Natural killer cell (primary cell): ENCODE measurements around the gene FRYL. TPM values are rescaled to one million over a fixed set of nuclear protein-coding genes. Genes with fewer than 3 reads are reported as not detected.

Experiments used
- ATAC-seq, 3 donors: fragments of 150-1000 bp in 2 of 3; fragments of 200-7000 bp in 1 of 3; cut with Tn5 transposase; 1 replicate in 1 of 3; 2 replicates in 2 of 3; pipeline ENCODE4 v1.10.0; 2021; ENCODE audit warnings: mild to moderate bottlenecking in 2 of 3, moderate library complexity in 2 of 3
- DNase-seq, 2 donors: peaks; one replicate each; pipeline versions ENCODE4 v3.0.0 to v3.0.0-alpha.2; 2013 to 2021; ENCODE audit warnings: mixed read lengths in 1 of 2
- H3K27ac ChIP-seq: one replicate; pipeline ENCODE4 v1.5.1; 2013; ENCODE audit warnings: mild to moderate bottlenecking, low read length
- H3K27me3 ChIP-seq: one replicate; pipeline ENCODE4 v1.6.1; 2013; ENCODE audit warnings: low read length; ENCODE audit not compliant: control insufficient read depth, insufficient read depth
- H3K36me3 ChIP-seq: one replicate; pipeline ENCODE4 v1.6.1; 2013; ENCODE audit warnings: low read length; ENCODE audit not compliant: control insufficient read depth, insufficient read depth
- H3K4me1 ChIP-seq: one replicate; pipeline ENCODE4 v1.6.1; 2013; ENCODE audit warnings: low read length; ENCODE audit not compliant: control insufficient read depth, insufficient read depth
- H3K4me3 ChIP-seq: one replicate; pipeline ENCODE4 v1.5.1; 2013; ENCODE audit warnings: low read length
- H3K9me3 ChIP-seq: one replicate; pipeline ENCODE4 v1.6.1; 2013; ENCODE audit warnings: low read length; ENCODE audit not compliant: control insufficient read depth, insufficient read depth
- H3K27ac Mint-ChIP-seq, 2 donors: one replicate each; pipeline ENCODE4 v1.8.0; 2022; ENCODE audit warnings: mild to moderate bottlenecking in 2 of 2, mixed read lengths in 2 of 2, moderate library complexity in 1 of 2
- H3K27me3 Mint-ChIP-seq, 2 donors: one replicate each; pipeline ENCODE4 v1.8.0; 2022; ENCODE audit warnings: low read depth in 2 of 2, mixed read lengths in 2 of 2
- H3K36me3 Mint-ChIP-seq: one replicate; pipeline ENCODE4 v1.8.0; 2022; ENCODE audit warnings: mixed read lengths
- H3K4me1 Mint-ChIP-seq, 2 donors: one replicate each; pipeline ENCODE4 v1.8.0; 2022; ENCODE audit warnings: mixed read lengths in 2 of 2
- H3K4me3 Mint-ChIP-seq: one replicate; pipeline ENCODE4 v1.8.0; 2022; ENCODE audit warnings: mild to moderate bottlenecking, moderate library complexity, mixed read lengths
- H3K9me3 Mint-ChIP-seq, 2 donors: one replicate each; pipeline ENCODE4 v1.8.0; 2022; ENCODE audit warnings: mixed read lengths in 2 of 2
- WGBS: methylation state at CpG from one replicate; pipeline ENCODE4 v1.1.7; 2013; ENCODE audit warnings: missing lambda C conversion rate; ENCODE audit not compliant: insufficient coverage; 5-methylcytosine and 5-hydroxymethylcytosine counted together
- intact Hi-C: fragments of 100-400 bp; cut with micrococcal nuclease; formaldehyde crosslinking; loops from one replicate; pipeline ENCODE4 v1.14.2; 2022
- total RNA-seq, 4 donors: library from RNA; stranded (reverse); fragments of 120-200 nt in 1 of 4; gene quantifications; one replicate each; pipeline versions ENCODE4 v1.2.3 to v1.2.4, GENCODE V29; 2013 to 2022
- TF ChIP-seq, protein P1 (sequence below): fragments of 200-600 bp; IDR thresholded peaks from one replicate; pipeline ENCODE4 v1.8.0; 2022; ENCODE audit warnings: antibody characterized with exemption

FRYL gene
- total RNA-seq, 3 donors from 2014 or later (not counting 1 experiment from before 2014, with no cell fraction given), result 143 to 181 (median 146) TPM

DNA sequence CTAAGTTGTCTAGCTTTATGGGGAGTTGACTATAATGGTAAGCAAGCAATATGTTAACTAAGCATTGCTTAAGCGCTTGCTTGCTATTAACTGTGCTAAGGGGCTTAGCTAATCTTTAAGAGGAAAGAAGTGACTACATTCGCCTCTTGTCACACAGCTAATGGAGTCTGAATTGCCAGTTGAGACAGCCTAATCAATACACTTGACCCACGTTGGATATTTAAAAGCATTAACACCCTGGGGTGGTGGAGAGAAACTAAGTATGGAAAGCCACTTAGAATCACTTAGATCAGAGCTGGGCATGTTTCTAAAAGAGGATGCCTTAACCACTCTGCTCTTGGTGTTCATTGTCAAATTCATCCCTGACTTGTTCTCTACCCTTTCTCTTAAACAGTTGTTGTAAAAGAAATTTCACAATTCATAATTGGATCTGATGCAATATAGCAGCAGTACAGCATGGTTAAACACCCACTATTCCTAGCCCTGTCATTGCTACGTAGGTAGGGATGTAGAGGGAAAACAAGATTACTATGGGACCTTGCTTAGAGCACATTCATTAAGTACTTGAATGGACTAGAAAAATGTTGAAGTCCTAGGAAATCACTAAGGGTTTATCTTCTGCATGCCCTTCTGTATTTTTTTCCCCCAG is 286.5 kb downstream of the FRYL start:
- TF ChIP-seq, protein P1, sequence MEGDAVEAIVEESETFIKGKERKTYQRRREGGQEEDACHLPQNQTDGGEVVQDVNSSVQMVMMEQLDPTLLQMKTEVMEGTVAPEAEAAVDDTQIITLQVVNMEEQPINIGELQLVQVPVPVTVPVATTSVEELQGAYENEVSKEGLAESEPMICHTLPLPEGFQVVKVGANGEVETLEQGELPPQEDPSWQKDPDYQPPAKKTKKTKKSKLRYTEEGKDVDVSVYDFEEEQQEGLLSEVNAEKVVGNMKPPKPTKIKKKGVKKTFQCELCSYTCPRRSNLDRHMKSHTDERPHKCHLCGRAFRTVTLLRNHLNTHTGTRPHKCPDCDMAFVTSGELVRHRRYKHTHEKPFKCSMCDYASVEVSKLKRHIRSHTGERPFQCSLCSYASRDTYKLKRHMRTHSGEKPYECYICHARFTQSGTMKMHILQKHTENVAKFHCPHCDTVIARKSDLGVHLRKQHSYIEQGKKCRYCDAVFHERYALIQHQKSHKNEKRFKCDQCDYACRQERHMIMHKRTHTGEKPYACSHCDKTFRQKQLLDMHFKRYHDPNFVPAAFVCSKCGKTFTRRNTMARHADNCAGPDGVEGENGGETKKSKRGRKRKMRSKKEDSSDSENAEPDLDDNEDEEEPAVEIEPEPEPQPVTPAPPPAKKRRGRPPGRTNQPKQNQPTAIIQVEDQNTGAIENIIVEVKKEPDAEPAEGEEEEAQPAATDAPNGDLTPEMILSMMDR, result no peak
- ATAC-seq, result no peak
- peaks cover 9 to 13% of the 10 kb centered on the region in 2 donors for H3K27me3 Mint-ChIP-seq
- intact Hi-C loops, result no loop called here
- no peaks in the 10 kb centered on the region for H3K9me3 Mint-ChIP-seq
- Histone ChIP-seq H3K27me3 (peaks cover 18% of the 10 kb centered on the region), H3K27ac (no peak overlapping the region), H3K36me3 (peaks cover 8% of the 10 kb centered on the region), H3K4me3 (no peak overlapping the region), H3K4me1 (peaks cover 10% of the 10 kb centered on the region), H3K9me3 (no peaks in the 10 kb centered on the region)
- peaks cover 0 to 5% of the 10 kb centered on the region in 2 donors for H3K4me1 Mint-ChIP-seq
- no peak overlapping the region for H3K27ac Mint-ChIP-seq
- peaks cover 4% of the 10 kb centered on the region for H3K36me3 Mint-ChIP-seq
- DNase-seq, result no peak
- no peak overlapping the region for H3K4me3 Mint-ChIP-seq
- 98% methylated on average over 3 of the region's 4 CpGs for WGBS

DNA sequence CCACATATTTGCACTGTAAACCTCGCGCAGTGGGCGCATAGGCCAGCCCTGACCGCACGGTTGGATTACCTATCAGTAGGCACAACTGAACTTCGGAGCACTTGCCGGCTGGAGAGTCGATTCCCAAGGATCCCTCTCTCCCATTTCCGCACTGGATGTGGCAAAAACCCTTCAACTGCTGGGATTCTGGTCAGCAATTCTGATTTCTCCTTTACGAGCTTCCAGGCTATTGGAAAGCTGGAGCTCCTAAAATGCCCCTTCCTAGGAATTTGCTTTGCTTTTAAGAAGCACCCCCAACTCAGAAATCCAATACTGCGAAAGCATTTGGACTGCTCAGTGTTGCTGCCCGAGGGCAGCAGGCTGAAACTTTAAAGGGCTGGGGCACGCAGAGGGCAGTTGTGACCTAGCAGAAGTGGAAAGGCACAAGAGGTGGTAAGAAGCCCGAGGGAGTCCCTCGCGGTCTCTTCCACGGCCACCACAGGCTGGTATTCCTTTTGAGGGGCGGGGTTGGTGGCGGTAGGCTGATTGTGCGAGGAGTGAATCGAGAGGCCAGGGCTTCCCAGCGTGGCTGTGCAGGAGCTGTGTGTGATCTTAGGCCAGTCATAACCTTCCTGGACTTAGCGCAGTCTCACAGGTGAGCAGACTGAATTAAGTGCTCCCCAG is 288.4 kb downstream of the FRYL start:
- Mint-ChIP-seq H3K4me1 (peaks cover 0 to 5% of the 10 kb centered on the region in 2 donors), H3K27me3 (peaks cover 23 to 31% of the 10 kb centered on the region in 2 donors), H3K27ac (no peak overlapping the region), H3K4me3 (peak overlapping the region; percentile 60), H3K9me3 (no peaks in the 10 kb centered on the region), H3K36me3 (no peaks in the 10 kb centered on the region)
- H3K4me3 ChIP-seq, result no peak overlapping the region
- H3K36me3 ChIP-seq, result peaks cover 2% of the 10 kb centered on the region
- H3K27ac ChIP-seq, result no peak overlapping the region
- TF ChIP-seq, protein P1, result no peak
- ATAC-seq, result no peak
- peaks cover 10% of the 10 kb centered on the region for H3K4me1 ChIP-seq
- WGBS, result 83% methylated on average over 23 of the region's 23 CpGs
- DNase-seq, result no peak
- intact Hi-C loops, result no loop called here
- H3K27me3 ChIP-seq, result peaks cover 25% of the 10 kb centered on the region
- H3K9me3 ChIP-seq, result no peaks in the 10 kb centered on the region

DNA sequence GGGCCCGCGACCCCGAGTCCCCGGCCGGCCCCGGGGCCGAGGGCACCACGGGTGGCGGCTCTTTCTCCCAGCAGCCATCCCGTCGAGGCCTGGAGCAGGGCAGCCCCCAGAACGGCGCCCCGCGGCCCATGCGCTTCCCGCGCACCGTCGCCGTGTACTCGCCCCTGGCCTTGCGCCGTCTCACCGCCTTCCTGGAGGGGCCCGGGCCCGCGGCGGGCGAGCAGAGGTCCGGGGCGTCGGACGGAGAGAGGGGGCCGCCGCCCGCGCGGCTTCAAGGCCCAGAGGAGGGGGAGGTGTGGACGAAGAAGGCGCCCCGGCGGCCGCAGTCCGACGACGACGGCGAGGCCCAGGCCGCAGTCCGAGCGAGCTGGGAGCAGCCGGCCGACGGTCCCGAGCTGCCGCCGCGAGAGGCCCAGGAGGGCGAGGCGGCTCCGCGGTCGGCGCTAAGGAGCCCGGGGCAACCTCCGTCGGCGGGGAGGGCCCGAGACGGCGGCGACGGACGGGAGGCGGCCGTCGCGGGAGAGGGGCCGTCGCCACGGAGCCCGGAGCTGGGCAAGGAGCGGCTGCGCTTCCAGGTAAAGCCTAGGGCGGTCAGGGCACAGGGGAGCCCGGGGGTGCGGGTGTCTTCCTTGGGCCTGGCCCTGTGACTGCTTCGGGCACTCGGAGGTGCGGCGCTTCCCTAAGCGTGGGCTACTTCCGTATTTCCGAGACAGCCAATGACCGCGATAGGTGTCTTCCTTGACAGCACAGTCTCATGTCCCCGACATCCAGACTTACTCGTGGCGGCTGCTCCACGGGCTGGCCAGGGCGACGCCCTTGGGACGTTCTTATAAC is 289.2 kb downstream of the FRYL start:
- TF ChIP-seq, protein P1, result no peak
- no peaks in the 10 kb centered on the region for H3K36me3 ChIP-seq
- Mint-ChIP-seq H3K4me3 (peak overlapping the region; percentile 60), H3K4me1 (peaks cover 0 to 5% of the 10 kb centered on the region in 2 donors), H3K27me3 (peaks cover 23 to 34% of the 10 kb centered on the region in 2 donors), H3K27ac (no peak overlapping the region), H3K9me3 (no peaks in the 10 kb centered on the region), H3K36me3 (no peaks in the 10 kb centered on the region)
- H3K9me3 ChIP-seq, result no peaks in the 10 kb centered on the region
- intact Hi-C loops, result no loop called here
- peaks cover 10% of the 10 kb centered on the region for H3K4me1 ChIP-seq
- no peak overlapping the region for H3K4me3 ChIP-seq
- peaks cover 27% of the 10 kb centered on the region for H3K27me3 ChIP-seq
- DNase-seq (peak in 1 of 2 donors; percentile 11), ATAC-seq (peak; percentile 43 to 54 (median 47))
- H3K27ac ChIP-seq, result no peak overlapping the region
- WGBS, result 19% methylated on average over 104 of the region's 104 CpGs
